Natural killer cell (primary cell): ENCODE data around the gene GABBR1. TPM values are rescaled to one million over a fixed set of nuclear protein-coding genes. Genes with fewer than 3 reads are reported as not detected.

Experiments
- ATAC-seq, 3 donors: fragments of 150-1000 bp in 2 of 3; fragments of 200-7000 bp in 1 of 3; cut with Tn5 transposase; 1 replicate in 1 of 3; 2 replicates in 2 of 3; pipeline ENCODE4 v1.10.0; 2021; ENCODE audit warnings: mild to moderate bottlenecking in 2 of 3, moderate library complexity in 2 of 3
- DNase-seq, 2 donors: peaks; one replicate each; pipeline versions ENCODE4 v3.0.0 to v3.0.0-alpha.2; 2013 to 2021; ENCODE audit warnings: mixed read lengths in 1 of 2
- H3K27ac ChIP-seq: one replicate; pipeline ENCODE4 v1.5.1; 2013; ENCODE audit warnings: mild to moderate bottlenecking, low read length
- H3K27me3 ChIP-seq: one replicate; pipeline ENCODE4 v1.6.1; 2013; ENCODE audit warnings: low read length; ENCODE audit not compliant: control insufficient read depth, insufficient read depth
- H3K36me3 ChIP-seq: one replicate; pipeline ENCODE4 v1.6.1; 2013; ENCODE audit warnings: low read length; ENCODE audit not compliant: control insufficient read depth, insufficient read depth
- H3K4me1 ChIP-seq: one replicate; pipeline ENCODE4 v1.6.1; 2013; ENCODE audit warnings: low read length; ENCODE audit not compliant: control insufficient read depth, insufficient read depth
- H3K4me3 ChIP-seq: one replicate; pipeline ENCODE4 v1.5.1; 2013; ENCODE audit warnings: low read length
- H3K9me3 ChIP-seq: one replicate; pipeline ENCODE4 v1.6.1; 2013; ENCODE audit warnings: low read length; ENCODE audit not compliant: control insufficient read depth, insufficient read depth
- H3K27ac Mint-ChIP-seq, 2 donors: one replicate each; pipeline ENCODE4 v1.8.0; 2022; ENCODE audit warnings: mild to moderate bottlenecking in 2 of 2, mixed read lengths in 2 of 2, moderate library complexity in 1 of 2
- H3K27me3 Mint-ChIP-seq, 2 donors: one replicate each; pipeline ENCODE4 v1.8.0; 2022; ENCODE audit warnings: low read depth in 2 of 2, mixed read lengths in 2 of 2
- H3K36me3 Mint-ChIP-seq: one replicate; pipeline ENCODE4 v1.8.0; 2022; ENCODE audit warnings: mixed read lengths
- H3K4me1 Mint-ChIP-seq, 2 donors: one replicate each; pipeline ENCODE4 v1.8.0; 2022; ENCODE audit warnings: mixed read lengths in 2 of 2
- H3K4me3 Mint-ChIP-seq: one replicate; pipeline ENCODE4 v1.8.0; 2022; ENCODE audit warnings: mild to moderate bottlenecking, moderate library complexity, mixed read lengths
- H3K9me3 Mint-ChIP-seq, 2 donors: one replicate each; pipeline ENCODE4 v1.8.0; 2022; ENCODE audit warnings: mixed read lengths in 2 of 2
- CTCF ChIP-seq: fragments of 200-600 bp; IDR thresholded peaks from one replicate; pipeline ENCODE4 v1.8.0; 2022; ENCODE audit warnings: antibody characterized with exemption
- whole genome bisulfite sequencing: methylation state at CpG from one replicate; pipeline ENCODE4 v1.1.7; 2013; ENCODE audit warnings: missing lambda C conversion rate; ENCODE audit not compliant: insufficient coverage; 5-methylcytosine and 5-hydroxymethylcytosine counted together
- intact Hi-C: fragments of 100-400 bp; cut with micrococcal nuclease; formaldehyde crosslinking; loops from one replicate; pipeline ENCODE4 v1.14.2; 2022
- total RNA-seq, 4 donors: library from RNA; stranded (reverse); fragments of 120-200 nt in 1 of 4; gene quantifications; one replicate each; pipeline versions ENCODE4 v1.2.3 to v1.2.4, GENCODE V29; 2013 to 2022

Gene GABBR1
- total RNA-seq, 3 donors from 2014 or later (not counting 1 experiment from before 2014, with no cell fraction given) = 7.6 to 12.8 (median 10.9) TPM

DNA sequence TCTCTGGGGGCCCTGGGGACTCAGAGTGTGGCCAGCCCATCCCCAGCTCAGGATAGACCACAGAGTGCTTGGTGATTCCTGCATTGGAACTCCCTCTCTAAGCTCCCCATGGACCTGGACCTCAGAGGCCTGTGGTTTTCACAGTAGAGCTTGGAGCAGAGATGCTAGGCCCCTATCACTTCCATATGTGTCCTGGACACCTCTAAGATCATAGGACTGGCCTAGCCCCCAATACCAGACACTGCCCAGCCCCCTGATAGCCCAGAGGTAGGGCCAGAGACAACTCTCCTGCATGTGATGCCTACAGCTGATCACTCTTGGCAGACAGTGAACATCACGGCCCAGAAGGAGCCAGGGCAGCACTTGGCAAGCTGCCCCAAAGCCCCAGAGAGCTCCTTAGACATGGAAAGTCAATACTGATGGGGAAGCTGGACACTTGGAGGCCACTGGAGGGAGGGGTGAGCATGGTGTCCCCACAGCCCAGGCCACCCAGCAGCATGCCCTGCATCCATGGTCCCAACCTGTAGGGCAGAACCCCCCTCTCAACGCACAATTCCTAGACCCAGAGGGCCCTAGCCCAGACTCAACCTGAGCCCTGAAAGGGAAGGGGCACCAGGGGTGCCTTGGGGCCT, 100.5 kb downstream of the GABBR1 start:
- H3K4me1 Mint-ChIP-seq = no peaks in the 10 kb centered on the region
- H3K36me3 Mint-ChIP-seq = no peaks in the 10 kb centered on the region
- intact Hi-C loops = no loop called here
- no peak for TF ChIP-seq CTCF
- H3K4me1 ChIP-seq = no peaks in the 10 kb centered on the region
- H3K27me3 Mint-ChIP-seq = peaks cover 0 to 6% of the 10 kb centered on the region in 2 donors
- no peaks in the 10 kb centered on the region for H3K36me3 ChIP-seq
- no peak overlapping the region for H3K4me3 ChIP-seq
- no peaks in the 10 kb centered on the region for H3K9me3 Mint-ChIP-seq
- ATAC-seq = no peak
- H3K9me3 ChIP-seq = no peaks in the 10 kb centered on the region
- no peaks in the 10 kb centered on the region for H3K27me3 ChIP-seq
- no peak for DNase-seq
- no peak overlapping the region for H3K27ac ChIP-seq
- no peak overlapping the region for H3K4me3 Mint-ChIP-seq
- H3K27ac Mint-ChIP-seq = no peak overlapping the region
- WGBS = 79% methylated on average over 2 of the region's 2 CpGs

DNA sequence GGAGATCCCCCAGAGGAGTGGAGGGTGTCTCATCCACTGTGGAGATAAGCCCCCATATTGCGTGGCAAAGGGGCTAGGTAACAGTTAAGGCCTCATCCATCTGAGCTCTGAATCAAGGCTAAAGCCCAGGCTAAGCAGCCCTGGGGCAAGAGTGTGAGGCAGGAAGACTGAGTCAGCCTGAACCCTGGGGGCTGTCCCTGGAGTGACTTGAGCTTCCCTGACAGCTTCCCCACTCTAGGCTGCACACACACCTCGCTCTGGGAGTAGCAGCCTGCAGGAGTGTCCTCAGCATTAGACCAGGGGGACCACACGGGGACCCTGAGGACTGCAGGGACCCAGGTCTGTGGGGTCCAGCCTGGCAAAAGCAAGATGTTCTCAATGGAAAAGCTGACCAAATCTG, 101.3 kb downstream of the GABBR1 start:
- H3K27ac ChIP-seq = no peak overlapping the region
- H3K4me1 Mint-ChIP-seq = no peaks in the 10 kb centered on the region
- no peak overlapping the region for H3K4me3 ChIP-seq
- no peaks in the 10 kb centered on the region for H3K9me3 Mint-ChIP-seq
- DNase-seq = no peak
- H3K27me3 Mint-ChIP-seq = peaks cover 0 to 6% of the 10 kb centered on the region in 2 donors
- 52% methylated on average over 3 of the region's 3 CpGs for WGBS
- no peak overlapping the region for H3K27ac Mint-ChIP-seq
- H3K36me3 Mint-ChIP-seq = no peaks in the 10 kb centered on the region
- H3K9me3 ChIP-seq = no peaks in the 10 kb centered on the region
- ATAC-seq = no peak
- no peak for TF ChIP-seq CTCF
- H3K27me3 ChIP-seq = no peaks in the 10 kb centered on the region
- no peak overlapping the region for H3K4me3 Mint-ChIP-seq
- H3K4me1 ChIP-seq = no peaks in the 10 kb centered on the region
- H3K36me3 ChIP-seq = no peaks in the 10 kb centered on the region
- intact Hi-C loops = no loop called here

- H3K27me3 Mint-ChIP-seq = peaks cover 4 to 6% of the 10 kb centered on the region in 2 donors
- no peaks in the 10 kb centered on the region for H3K36me3 Mint-ChIP-seq
- DNase-seq (no peak), ATAC-seq (no peak)
- no peaks in the 10 kb centered on the region for H3K9me3 Mint-ChIP-seq
- no peaks in the 10 kb centered on the region for H3K4me1 Mint-ChIP-seq
- Histone ChIP-seq H3K36me3 (no peaks in the 10 kb centered on the region), H3K4me1 (no peaks in the 10 kb centered on the region), H3K4me3 (no peak overlapping the region), H3K9me3 (no peaks in the 10 kb centered on the region), H3K27ac (no peak overlapping the region), H3K27me3 (no peaks in the 10 kb centered on the region)
- intact Hi-C loops = no loop called here
- WGBS = 97% methylated on average over 2 of the region's 2 CpGs
- no peak for TF ChIP-seq CTCF
- no peak overlapping the region for H3K4me3 Mint-ChIP-seq
- no peak overlapping the region for H3K27ac Mint-ChIP-seq
These were observed 102.2 kb downstream of the GABBR1 start for GRCh38 chr6:29530671-29531310.

- no peaks in the 10 kb centered on the region for H3K4me1 ChIP-seq
- no peak for TF ChIP-seq CTCF
- 90% methylated on average over 3 of the region's 3 CpGs for WGBS
These were observed 103.0 kb downstream of the GABBR1 start for GRCh38 chr6:29529956-29530355.

More at GRCh38 chr6:29529956-29530355, 103.0 kb downstream of the GABBR1 start:
- no peak overlapping the region for H3K4me3 ChIP-seq
- intact Hi-C loops = no loop called here
- H3K36me3 ChIP-seq = no peaks in the 10 kb centered on the region
- Mint-ChIP-seq H3K9me3 (no peaks in the 10 kb centered on the region), H3K36me3 (no peaks in the 10 kb centered on the region), H3K4me1 (no peaks in the 10 kb centered on the region), H3K4me3 (no peak overlapping the region), H3K27me3 (peaks cover 6 to 7% of the 10 kb centered on the region in 2 donors), H3K27ac (no peak overlapping the region)
- no peak for DNase-seq
- H3K27me3 ChIP-seq = no peaks in the 10 kb centered on the region
- no peak overlapping the region for H3K27ac ChIP-seq
- ATAC-seq = no peak
- H3K9me3 ChIP-seq = no peaks in the 10 kb centered on the region
